Breast epithelium (tissue), 4 donors: ENCODE measurements around the gene ROR1. TPM values are rescaled to one million over a fixed set of nuclear protein-coding genes. Genes with fewer than 3 reads are reported as not detected.

Experiments
- DNase-seq, 2 donors: peaks; one replicate each; pipeline ENCODE4 v3.0.0-alpha.2; 2019; ENCODE audit warnings: low spot score in 2 of 2
- H3K27ac ChIP-seq, 2 donors: fragments of 200-600 bp; sonication (generic) in 1 of 2; one replicate each; pipeline ENCODE4 v1.5.1; 2016 to 2019; ENCODE audit warnings: mild to moderate bottlenecking in 1 of 2
- H3K27me3 ChIP-seq, 2 donors: fragments of 200-600 bp; sonication (generic) in 1 of 2; one replicate each; pipeline versions ENCODE4 v1.5.1 to v1.6.0; 2017 to 2019; ENCODE audit warnings: control low read depth in 1 of 2, mild to moderate bottlenecking in 1 of 2
- H3K36me3 ChIP-seq: fragments of 200-600 bp; one replicate; pipeline ENCODE4 v1.5.1; 2019
- H3K4me1 ChIP-seq, 2 donors: fragments of 200-600 bp; sonication (generic); one replicate each; pipeline ENCODE4 v1.5.1; 2016 to 2019; ENCODE audit warnings: control low read depth in 1 of 2
- H3K4me3 ChIP-seq, 3 donors: fragments of 200-600 bp; sonication (generic); 1 replicate in 2 of 3; 2 replicates in 1 of 3; pipeline ENCODE4 v1.5.1; 2016 to 2019; ENCODE audit warnings: mild to moderate bottlenecking in 3 of 3, moderate library complexity in 2 of 3
- H3K9me3 ChIP-seq, 2 donors: fragments of 200-600 bp; sonication (generic) in 1 of 2; one replicate each; pipeline ENCODE4 v1.5.1; 2016 to 2019; ENCODE audit warnings: control low read depth in 1 of 2
- CTCF ChIP-seq, 3 donors: fragments of 450-650 bp; IDR thresholded peaks; one replicate each; pipeline ENCODE4 v1.5.1; 2016 to 2017; ENCODE audit warnings: antibody characterized with exemption in 3 of 3, mild to moderate bottlenecking in 3 of 3, moderate library complexity in 3 of 3
- POLR2A ChIP-seq: fragments of 450-650 bp; IDR thresholded peaks from one replicate; pipeline ENCODE4 v1.6.1; 2016; ENCODE audit warnings: antibody characterized with exemption, mild to moderate bottlenecking, moderate library complexity
- POLR2AphosphoS5 ChIP-seq, 3 donors: sonication (generic); formaldehyde crosslinking; IDR thresholded peaks; one replicate each; pipeline ENCODE4 v1.6.1; 2017; ENCODE audit warnings: antibody characterized with exemption in 3 of 3
- intact Hi-C: fragments of 100-400 bp; cut with DNase I; formaldehyde crosslinking; loops from one replicate; pipeline ENCODE4 v1.15.1; 2023; ENCODE audit warnings: low total_unique reads
- total RNA-seq, 3 donors: library from RNA; depleted of rRNA; stranded (reverse); fragments of >200 nt; gene quantifications; one replicate each; pipeline ENCODE4 v1.1.0, GENCODE V29; 2016

Gene ROR1
- total RNA-seq, 3 donors from 2014 or later: 5.9 to 11.6 (median 7.7) TPM

- Histone ChIP-seq H3K27me3 (no peaks in the 10 kb centered on the region), H3K4me3 (no peak overlapping the region), H3K36me3 (no peaks in the 10 kb centered on the region), H3K27ac (no peak overlapping the region), H3K9me3 (no peaks in the 10 kb centered on the region), H3K4me1 (peaks cover 0 to 3% of the 10 kb centered on the region in 2 donors)
- TF ChIP-seq POLR2AphosphoS5 (IDR thresholded peaks at IDR 0.05) (no peak), CTCF (IDR thresholded peaks at IDR 0.05) (no peak), POLR2A (no peak)
- intact Hi-C loops: loop anchor here (10.0 kb wide), 1 partner anchor 789 kb away; no protein-coding TSS in a partner anchor
- no peak for DNase-seq
These were observed 91.7 kb downstream of the ROR1 start for GRCh38 chr1:63865561-63865960.

- intact Hi-C loops: loop anchor here (2.0 to 10.0 kb wide), 2 partner anchors 61 to 789 kb away; no protein-coding TSS in a partner anchor
- Histone ChIP-seq H3K4me3 (no peak overlapping the region), H3K4me1 (peaks cover 0 to 3% of the 10 kb centered on the region in 2 donors), H3K36me3 (no peaks in the 10 kb centered on the region), H3K27me3 (no peaks in the 10 kb centered on the region), H3K9me3 (no peaks in the 10 kb centered on the region), H3K27ac (no peak overlapping the region)
- no peak for DNase-seq
- TF ChIP-seq CTCF (IDR thresholded peaks at IDR 0.05) (no peak), POLR2AphosphoS5 (IDR thresholded peaks at IDR 0.05) (no peak), POLR2A (no peak)
These were observed 92.3 kb downstream of the ROR1 start for GRCh38 chr1:63866084-63866483.

GRCh38 chr1:63867429-63868176 is 93.8 kb downstream of the ROR1 start:
- H3K9me3 ChIP-seq: no peaks in the 10 kb centered on the region
- DNase-seq: no peak
- H3K4me3 ChIP-seq: no peak overlapping the region
- intact Hi-C loops: loop anchor here (2.0 to 10.0 kb wide), 2 partner anchors 63 to 787 kb away; no protein-coding TSS in a partner anchor
- no peaks in the 10 kb centered on the region for H3K27me3 ChIP-seq
- H3K36me3 ChIP-seq: no peaks in the 10 kb centered on the region
- TF ChIP-seq POLR2AphosphoS5 (IDR thresholded peaks at IDR 0.05) (no peak), POLR2A (no peak), CTCF (IDR thresholded peaks at IDR 0.05) (no peak)
- H3K27ac ChIP-seq: no peak overlapping the region
- H3K4me1 ChIP-seq: peaks cover 0 to 3% of the 10 kb centered on the region in 2 donors

GRCh38 chr1:63868268-63868781 is 94.5 kb downstream of the ROR1 start:
- no peak for TF ChIP-seq POLR2A
- no peak for TF ChIP-seq POLR2AphosphoS5 (IDR thresholded peaks at IDR 0.05)
- TF ChIP-seq CTCF (IDR thresholded peaks at IDR 0.05): no peak
- H3K4me1 ChIP-seq: peaks cover 0 to 3% of the 10 kb centered on the region in 2 donors
- no peaks in the 10 kb centered on the region for H3K9me3 ChIP-seq
- no peak overlapping the region for H3K4me3 ChIP-seq
- H3K27me3 ChIP-seq: no peaks in the 10 kb centered on the region
- intact Hi-C loops: loop anchor here (10.0 kb wide), 1 partner anchor 786 kb away; no protein-coding TSS in a partner anchor
- no peak for DNase-seq
- H3K27ac ChIP-seq: no peak overlapping the region
- H3K36me3 ChIP-seq: no peaks in the 10 kb centered on the region

GRCh38 chr1:63870152-63870551 is 96.3 kb downstream of the ROR1 start:
- H3K36me3 ChIP-seq: no peaks in the 10 kb centered on the region
- peaks cover 0 to 3% of the 10 kb centered on the region in 2 donors for H3K4me1 ChIP-seq
- intact Hi-C loops: no loop called here

More at GRCh38 chr1:63870152-63870551, 96.3 kb downstream of the ROR1 start:
- Histone ChIP-seq H3K27me3 (no peaks in the 10 kb centered on the region), H3K27ac (no peak overlapping the region), H3K4me3 (no peak overlapping the region), H3K9me3 (no peaks in the 10 kb centered on the region)
- no peak for DNase-seq
- TF ChIP-seq POLR2AphosphoS5 (IDR thresholded peaks at IDR 0.05) (no peak), CTCF (IDR thresholded peaks at IDR 0.05) (no peak), POLR2A (no peak)
